Measurements from ENCODE around the gene ARHGEF17. TPM values are rescaled to one million over a fixed set of nuclear protein-coding genes. Genes with fewer than 3 reads are reported as not detected.

The ARHGEF17 gene
- polyA plus RNA-seq, 2 of the 4 experiments (the other 2 are of a cell fraction) = 7.0 to 16.2 TPM

GRCh38 chr11:73308961-73309919 is 1.2 kb downstream of the ARHGEF17 start:
- H3K9me3 ChIP-seq = no peaks in the 10 kb centered on the region
- H3K4me3 ChIP-seq = peak overlapping the region; percentile 72
- peak overlapping the region; percentile 85 to 91 for H3K27ac ChIP-seq
- H3K4me1 ChIP-seq = peaks cover 35% of the 10 kb centered on the region
- ChIA-PET POLR2A (interaction anchor here (0.8 to 3.7 kb wide), 10 partner anchors 10 to 496 kb away, joined by 3 to 39 read pairs (median 4); partner anchors contain the start of gene FAM168A), CTCF (interaction anchor here (0.6 to 25.1 kb wide), 12 partner anchors 10 to 351 kb away, joined by 3 to 527 read pairs (median 37); no protein-coding TSS in a partner anchor)
- DNase-seq (ENCODE audit: low read depth in 1 of 2, low spot score in 1 of 2) = peak; percentile 84 to 88
- H3K4me2 ChIP-seq = peak overlapping the region; percentile 93
- 67% methylated on average over 18 of the region's 78 CpGs for WGBS (ENCODE audit: missing lambda C conversion rate)
- TF ChIP-seq TFCP2L1 (CRISPR knock-in tag; IDR thresholded peaks at IDR 0.05) (0 out of 2 replicates have a peak, but pooled peaks have one; percentile 47), JUN (IDR thresholded peaks at IDR 0.05) (peak in 1 of 2 experiments; percentile 53; a peak in 2 of 5 replicates), NPAS2 (CRISPR knock-in tag; IDR thresholded peaks at IDR 0.05; ENCODE audit: borderline replicate concordance) (no peak), JUNB (IDR thresholded peaks at IDR 0.05) (no peak), ZNF302 (CRISPR knock-in tag; IDR thresholded peaks at IDR 0.05) (no peak), ZSCAN20 (CRISPR knock-in tag; IDR thresholded peaks at IDR 0.05) (no peak), E2F6 (IDR thresholded peaks at IDR 0.05; ENCODE audit: borderline replicate concordance, low read depth) (peak; percentile 50; the same call in 1 of the 2 replicates), MAX (IDR thresholded peaks at IDR 0.05) (peak; percentile 63), ZFP36 (IDR thresholded peaks at IDR 0.05; ENCODE audit: borderline replicate concordance, partially characterized antibody) (no peak), RCOR1 (IDR thresholded peaks at IDR 0.05; ENCODE audit: low read depth, low read length) (no peak), MYC (IDR thresholded peaks at IDR 0.05; ENCODE audit: borderline replicate concordance, low read length) (no peak)
- peak; percentile 46 to 67 for ATAC-seq
- FAIRE-seq = no peak

- Histone ChIP-seq H3K4me2 (peak overlapping the region; percentile 93), H3K27ac (peak overlapping the region in 1 of 2 experiments; percentile 91; a peak in 2 of 6 replicates)
- POLR2A ChIA-PET = interaction anchor here (0.9 to 2.1 kb wide), 2 partner anchors 17 to 20 kb away, joined by 3 to 9 read pairs; no protein-coding TSS in a partner anchor
Observed at GRCh38 chr11:73310076-73310475, 2.0 kb downstream of the ARHGEF17 start.

GRCh38 chr11:73310661-73311393 is 2.8 kb downstream of the ARHGEF17 start:
- no peak overlapping the region for H3K27ac ChIP-seq
- H3K4me3 ChIP-seq = no peak overlapping the region
- FAIRE-seq (no peak), DNase-seq (ENCODE audit: low read depth in 1 of 2, low spot score in 1 of 2) (no peak), ATAC-seq (no peak)
- H3K4me2 ChIP-seq = no peak overlapping the region
- WGBS (ENCODE audit: missing lambda C conversion rate) = 90% methylated on average over 20 of the region's 22 CpGs
- peaks cover 42% of the 10 kb centered on the region for H3K4me1 ChIP-seq
- no peaks in the 10 kb centered on the region for H3K9me3 ChIP-seq
- TF ChIP-seq HMGXB4 (CRISPR knock-in tag; IDR thresholded peaks at IDR 0.05; ENCODE audit: borderline replicate concordance) = no peak
- no peak for TF ChIP-seq MAX (IDR thresholded peaks at IDR 0.05)
- no peak for TF ChIP-seq HOXA7 (CRISPR knock-in tag; IDR thresholded peaks at IDR 0.05)
- no peak for TF ChIP-seq RCOR1 (IDR thresholded peaks at IDR 0.05; ENCODE audit: low read depth, low read length)
- TF ChIP-seq NFE2L2 (conservative IDR thresholded peaks at IDR 0.05; ENCODE audit: low read length) = no peak
- POLR2A ChIA-PET = no interaction called here
- CTCF ChIA-PET = interaction anchor here (0.6 to 25.1 kb wide), 8 partner anchors 9 to 492 kb away, joined by 3 to 527 read pairs (median 98); no protein-coding TSS in a partner anchor

More at GRCh38 chr11:73310076-73310475, 2.0 kb downstream of the ARHGEF17 start:
- TF ChIP-seq CHD4 (IDR thresholded peaks at IDR 0.05; ENCODE audit: borderline replicate concordance) (no peak), MAX (IDR thresholded peaks at IDR 0.05) (no peak), POLR2A (IDR thresholded peaks at IDR 0.05; ENCODE audit: low read length) (no peak), HOXA7 (CRISPR knock-in tag; IDR thresholded peaks at IDR 0.05) (no peak), BHLHE40 (IDR thresholded peaks at IDR 0.05; ENCODE audit: low read depth, low read length) (no peak), HOXB5 (CRISPR knock-in tag; IDR thresholded peaks at IDR 0.05) (no peak), FOSL2 (IDR thresholded peaks at IDR 0.05) (no peak), FOSL2 (CRISPR knock-in tag; IDR thresholded peaks at IDR 0.05) (no peak), HDAC2 (IDR thresholded peaks at IDR 0.05) (no peak), RAD21 (conservative IDR thresholded peaks at IDR 0.05 in 1 of 2, IDR thresholded peaks at IDR 0.05 in 1 of 2) (no peak), ZNF302 (CRISPR knock-in tag; IDR thresholded peaks at IDR 0.05) (no peak), HOXB13 (CRISPR knock-in tag; IDR thresholded peaks at IDR 0.05; ENCODE audit: low read depth) (no peak), ZC3H11A (IDR thresholded peaks at IDR 0.05) (no peak)
- CTCF ChIA-PET = interaction anchor here (0.9 to 25.1 kb wide), 6 partner anchors 17 to 51 kb away, joined by 3 to 527 read pairs (median 143); no protein-coding TSS in a partner anchor
- DNase-seq (ENCODE audit: low read depth in 1 of 2, low spot score in 1 of 2) (no peak), FAIRE-seq (no peak), ATAC-seq (no peak)
- no peaks in the 10 kb centered on the region for H3K9me3 ChIP-seq
- peaks cover 42% of the 10 kb centered on the region for H3K4me1 ChIP-seq
- H3K4me3 ChIP-seq = no peak overlapping the region
- 97% methylated on average over 15 of the region's 16 CpGs for WGBS (ENCODE audit: missing lambda C conversion rate)

Data from A549 (cell line).